ENCODE measurements around the gene FAAP20.

GRCh38 chr1:2148691-2149090 lies 45.9 kb downstream of the FAAP20 start:
- TF ChIP-seq POLR2A (IDR thresholded peaks at IDR 0.05; ENCODE audit: low read depth, low read length) (no peak), POLR2AphosphoS5 (IDR thresholded peaks at IDR 0.05; ENCODE audit: low read depth, low read length) (no peak), SPI1 (IDR thresholded peaks at IDR 0.05; ENCODE audit: low read depth, low read length) (no peak), TAF1 (IDR thresholded peaks at IDR 0.05; ENCODE audit: low read depth, low read length) (no peak), POU2F2 (IDR thresholded peaks at IDR 0.05; ENCODE audit: low read depth, low read length) (no peak), PAX5 (IDR thresholded peaks at IDR 0.05; ENCODE audit: insufficient read depth, low read length, severe bottlenecking) (no peak)

Measured in GM12891 (cell line).